CD4-positive, CD25-positive, alpha-beta regulatory T cell (primary cell): ENCODE measurements around the gene FUT6. TPM values are rescaled to one million over a fixed set of nuclear protein-coding genes. Genes with fewer than 3 reads are reported as not detected.

Experiments used
- ATAC-seq, 2 donors: fragments of 150-1000 bp; cut with Tn5 transposase; one replicate each; pipeline ENCODE4 v1.10.0; 2021; ENCODE audit warnings: low read depth in 2 of 2, moderate number of reproducible peaks in 2 of 2, moderate library complexity in 1 of 2
- DNase-seq, 3 donors: peaks; one replicate each; pipeline versions ENCODE4 v3.0.0 to v3.0.0-alpha.2; 2012 to 2022; ENCODE audit warnings: mixed read lengths in 1 of 3
- H3K27ac ChIP-seq: one replicate; pipeline ENCODE4 v1.7.0; 2013; ENCODE audit warnings: mild to moderate bottlenecking, low read length; ENCODE audit not compliant: insufficient read depth, poor library complexity, severe bottlenecking
- H3K27me3 ChIP-seq: one replicate; pipeline ENCODE4 v1.7.0; 2013; ENCODE audit warnings: low read length; ENCODE audit not compliant: control insufficient read depth, insufficient read depth
- H3K36me3 ChIP-seq: one replicate; pipeline ENCODE4 v1.7.0; 2013; ENCODE audit warnings: mild to moderate bottlenecking, low read length, moderate library complexity; ENCODE audit not compliant: control insufficient read depth, insufficient read depth
- H3K4me1 ChIP-seq: 2 replicates; pipeline ENCODE4 v1.7.0; 2013; ENCODE audit warnings: mild to moderate bottlenecking, low read length; ENCODE audit not compliant: insufficient read depth, control insufficient read depth, poor library complexity, severe bottlenecking
- H3K4me3 ChIP-seq: one replicate; pipeline ENCODE4 v1.7.0; 2013; ENCODE audit warnings: low read depth, mild to moderate bottlenecking, low read length, moderate library complexity
- H3K9me3 ChIP-seq, 2 experiments: 1 replicate in 1 of 2; 2 replicates in 1 of 2; pipeline ENCODE4 v1.7.0; 2013; ENCODE audit warnings: low read length in 2 of 2, mild to moderate bottlenecking in 1 of 2, moderate library complexity in 1 of 2; ENCODE audit not compliant: control insufficient read depth in 2 of 2
- H3K27ac Mint-ChIP-seq, 3 donors: one replicate each; pipeline ENCODE4 v1.8.0; 2020 to 2022; ENCODE audit warnings: mild to moderate bottlenecking in 3 of 3, mixed read lengths in 3 of 3, moderate library complexity in 2 of 3
- H3K27me3 Mint-ChIP-seq: one replicate; pipeline ENCODE4 v1.8.0; 2022; ENCODE audit warnings: mild to moderate bottlenecking, mixed read lengths
- H3K36me3 Mint-ChIP-seq: one replicate; pipeline ENCODE4 v1.8.0; 2020; ENCODE audit warnings: mixed read lengths
- H3K4me1 Mint-ChIP-seq, 4 donors: one replicate each; pipeline ENCODE4 v1.8.0; 2020 to 2022; ENCODE audit warnings: mixed read lengths in 4 of 4, mild to moderate bottlenecking in 1 of 4
- H3K4me3 Mint-ChIP-seq, 4 donors: one replicate each; pipeline ENCODE4 v1.8.0; 2020 to 2022; ENCODE audit warnings: mild to moderate bottlenecking in 4 of 4, mixed read lengths in 4 of 4, moderate library complexity in 3 of 4
- H3K9me3 Mint-ChIP-seq, 7 donors: one replicate each; pipeline ENCODE4 v1.8.0; 2020 to 2022; ENCODE audit warnings: mixed read lengths in 7 of 7, mild to moderate bottlenecking in 3 of 7, moderate library complexity in 2 of 7
- polyA plus RNA-seq, 4 donors: library from polyadenylated mRNA; unstranded; fragments of 300-500 nt; fragmentation: Illumina TruSeq; gene quantifications; one replicate each; pipeline ENCODE4 v1.2.3, GENCODE V29; 2021
- total RNA-seq: library from RNA; stranded (reverse); gene quantifications from one replicate; pipeline ENCODE4 v1.2.3, GENCODE V29; 2022

Gene FUT6
- total and polyA plus RNA-seq, 5 donors from 2014 or later: not detected

DNA sequence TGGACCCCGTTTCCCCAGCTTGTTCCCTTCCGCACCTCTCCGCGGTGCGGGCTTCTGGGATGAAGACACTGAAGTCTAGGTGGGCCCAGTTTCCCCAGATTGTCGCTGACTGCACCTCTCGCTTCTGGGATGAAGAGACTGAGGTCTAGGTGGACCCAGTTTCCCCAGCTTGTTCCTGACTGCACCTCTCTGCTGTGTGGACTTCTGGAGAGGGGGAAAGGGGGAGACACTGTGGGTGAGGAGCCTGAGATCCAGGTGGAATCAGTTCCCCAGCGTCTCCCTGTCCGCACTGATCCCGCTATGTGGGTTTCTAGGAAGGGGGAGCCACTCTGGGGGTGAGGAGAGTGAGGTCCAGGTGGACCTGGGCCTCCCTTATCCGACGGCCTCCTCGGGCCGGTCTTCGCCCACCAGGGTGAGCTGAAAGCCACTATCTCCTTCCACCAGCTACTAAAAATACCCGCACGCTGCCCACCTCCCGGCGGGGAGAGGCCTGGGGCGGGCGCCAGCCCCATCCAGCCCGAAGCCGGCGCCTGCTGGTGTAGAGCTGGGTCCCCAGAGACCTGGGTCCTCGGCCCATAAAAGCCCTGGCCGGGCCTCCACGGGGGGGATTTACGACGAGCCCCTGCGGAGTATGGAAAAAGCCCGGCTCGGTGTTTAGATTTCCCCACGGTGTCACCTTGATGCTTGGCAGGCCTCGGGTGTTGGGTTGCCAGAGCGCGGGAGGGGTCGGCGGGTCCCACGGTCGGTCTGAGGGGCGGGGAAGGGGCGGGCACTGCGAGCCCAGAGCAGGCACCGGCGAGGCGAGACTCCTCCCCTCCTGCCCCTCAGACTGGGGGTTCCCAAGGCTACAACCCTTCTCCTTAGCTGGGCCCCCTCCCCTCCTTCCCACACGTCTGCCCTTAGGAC is 10.6 kb downstream of the FUT6 start:
- H3K36me3 ChIP-seq: no peaks in the 10 kb centered on the region
- peak in 1 of 3 donors; percentile 8 for DNase-seq
- H3K9me3 ChIP-seq: no peaks in the 10 kb centered on the region
- H3K27me3 ChIP-seq: no peaks in the 10 kb centered on the region
- peak overlapping the region; percentile 63 for H3K27ac ChIP-seq
- Mint-ChIP-seq H3K4me3 (peak overlapping the region; percentile 88 to 96 (median 96)), H3K4me1 (peaks cover 0 to 13% (median 4%) of the 10 kb centered on the region in 4 donors), H3K27ac (peak overlapping the region; percentile 93 to 98 (median 95)), H3K9me3 (peaks cover 0 to 3% (median 0%) of the 10 kb centered on the region in 7 donors), H3K27me3 (peaks cover 2% of the 10 kb centered on the region), H3K36me3 (no peaks in the 10 kb centered on the region)
- ATAC-seq: no peak
- H3K4me3 ChIP-seq: peak overlapping the region; percentile 56
- H3K4me1 ChIP-seq: peaks cover 15% of the 10 kb centered on the region

DNA sequence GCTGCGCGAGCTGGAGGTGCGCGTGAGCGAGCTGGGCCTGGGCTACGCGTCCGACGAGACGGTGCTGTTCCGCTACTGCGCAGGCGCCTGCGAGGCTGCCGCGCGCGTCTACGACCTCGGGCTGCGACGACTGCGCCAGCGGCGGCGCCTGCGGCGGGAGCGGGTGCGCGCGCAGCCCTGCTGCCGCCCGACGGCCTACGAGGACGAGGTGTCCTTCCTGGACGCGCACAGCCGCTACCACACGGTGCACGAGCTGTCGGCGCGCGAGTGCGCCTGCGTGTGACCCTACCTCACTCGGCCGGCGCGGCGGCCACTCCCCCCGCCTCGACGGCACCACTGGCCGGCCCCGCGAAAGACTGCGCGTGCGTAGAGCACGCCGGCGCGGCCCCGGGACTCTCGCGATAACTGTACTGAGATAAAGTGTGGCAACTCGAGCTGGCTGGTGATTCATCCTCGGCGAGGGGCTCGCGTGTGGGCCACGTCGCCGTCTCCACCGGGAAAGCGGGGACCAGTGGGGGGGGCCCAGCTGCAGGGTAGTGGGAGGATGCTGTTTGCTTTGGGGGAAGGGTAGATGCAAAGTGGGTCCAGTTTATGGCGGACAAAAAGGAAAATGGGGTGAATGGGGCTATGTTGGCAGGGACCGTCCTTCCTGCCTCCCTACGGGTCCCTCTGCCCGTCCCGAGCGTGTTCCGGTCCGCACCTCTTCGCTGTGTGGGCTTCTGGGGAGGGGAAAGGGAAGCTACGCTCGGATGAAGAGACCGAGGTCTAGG is 11.4 kb downstream of the FUT6 start:
- Histone ChIP-seq H3K4me1 (peaks cover 15% of the 10 kb centered on the region), H3K36me3 (no peaks in the 10 kb centered on the region), H3K9me3 (no peaks in the 10 kb centered on the region), H3K4me3 (peak overlapping the region; percentile 56), H3K27me3 (no peaks in the 10 kb centered on the region), H3K27ac (peak overlapping the region; percentile 63)
- DNase-seq (peak; percentile 87 to 91 (median 89)), ATAC-seq (peak; percentile 69 to 74)
- Mint-ChIP-seq H3K27ac (peak overlapping the region; percentile 93 to 98 (median 95)), H3K36me3 (no peaks in the 10 kb centered on the region), H3K4me3 (peak overlapping the region; percentile 88 to 96 (median 96)), H3K9me3 (peaks cover 0 to 6% (median 0%) of the 10 kb centered on the region in 7 donors), H3K4me1 (peaks cover 0 to 13% (median 4%) of the 10 kb centered on the region in 4 donors), H3K27me3 (no peaks in the 10 kb centered on the region)

DNA sequence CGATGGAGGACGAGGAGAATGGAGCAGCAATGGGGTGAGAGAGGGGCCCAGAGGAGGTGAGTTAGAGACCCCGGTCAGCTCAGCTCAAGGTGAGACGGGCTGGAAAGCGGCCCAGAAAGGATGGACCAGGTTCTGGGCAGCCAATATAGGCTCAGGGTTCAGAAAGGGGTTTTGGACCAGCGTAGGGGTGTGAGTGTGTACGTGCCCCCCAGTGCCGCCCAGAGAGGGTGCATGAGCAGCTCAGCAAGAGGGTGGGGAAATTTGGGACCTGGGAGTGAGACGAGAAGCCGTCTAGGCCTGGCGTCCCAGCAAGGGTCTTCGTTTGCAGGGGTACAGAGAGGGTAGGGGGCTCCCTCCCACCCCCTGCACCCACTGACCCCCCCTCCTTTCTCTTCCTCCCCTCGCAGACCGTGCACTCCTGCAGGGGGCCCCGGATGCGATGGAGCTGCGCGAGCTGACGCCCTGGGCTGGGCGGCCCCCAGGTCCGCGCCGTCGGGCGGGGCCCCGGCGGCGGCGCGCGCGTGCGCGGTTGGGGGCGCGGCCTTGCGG is 12.1 kb downstream of the FUT6 start:
- Mint-ChIP-seq H3K9me3 (peaks cover 0 to 5% (median 0%) of the 10 kb centered on the region in 7 donors), H3K36me3 (no peaks in the 10 kb centered on the region), H3K4me1 (peaks cover 0 to 13% (median 4%) of the 10 kb centered on the region in 4 donors), H3K27ac (peak overlapping the region; percentile 79 to 93 (median 92)), H3K27me3 (no peaks in the 10 kb centered on the region), H3K4me3 (peak overlapping the region; percentile 85 to 92 (median 87))
- ATAC-seq (no peak), DNase-seq (no peak)
- Histone ChIP-seq H3K27ac (peak overlapping the region; percentile 23), H3K4me1 (peaks cover 15% of the 10 kb centered on the region), H3K27me3 (no peaks in the 10 kb centered on the region), H3K9me3 (no peaks in the 10 kb centered on the region), H3K4me3 (no peak overlapping the region), H3K36me3 (no peaks in the 10 kb centered on the region)

DNA sequence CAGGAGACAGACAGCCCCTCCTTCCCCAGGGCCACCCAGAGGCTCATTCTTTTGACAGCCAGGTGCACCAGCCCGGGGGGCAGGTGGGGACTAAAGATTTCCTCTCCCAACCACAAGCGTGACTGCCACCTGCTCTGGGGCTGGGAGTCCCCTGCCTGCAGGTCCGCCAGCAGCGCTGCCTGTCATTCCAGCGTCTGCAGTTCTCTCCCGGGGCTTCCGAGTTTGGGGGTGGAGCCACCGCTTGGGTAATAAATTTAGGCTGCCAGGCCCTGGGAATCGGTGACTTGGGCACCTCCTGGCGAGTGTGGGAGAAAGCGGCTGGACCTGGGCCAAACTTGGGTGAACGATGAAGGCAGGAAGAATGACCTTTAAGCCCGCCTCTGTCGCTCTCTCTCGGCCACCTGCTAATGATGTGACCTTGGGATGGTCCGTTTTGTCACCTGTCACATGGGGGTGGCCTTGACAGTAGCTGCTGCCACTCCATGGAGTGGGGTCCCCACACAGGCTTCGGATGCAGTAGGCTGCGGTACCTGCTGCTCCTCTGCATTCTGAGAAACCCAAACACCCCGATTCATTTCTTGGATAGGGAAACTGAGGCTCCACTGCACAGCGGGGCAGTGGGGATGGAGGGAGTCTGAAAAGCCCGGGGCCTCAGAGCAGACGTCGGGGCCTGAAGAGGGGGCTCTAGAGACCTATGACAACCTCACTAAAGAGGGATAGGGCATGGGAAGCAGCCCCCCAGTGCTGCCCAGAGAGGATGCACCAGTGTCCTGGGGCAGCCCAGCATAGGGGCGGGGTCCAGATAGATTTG is 12.8 kb downstream of the FUT6 start:
- H3K4me1 Mint-ChIP-seq: peaks cover 0 to 13% (median 4%) of the 10 kb centered on the region in 4 donors
- H3K9me3 ChIP-seq: no peaks in the 10 kb centered on the region
- ATAC-seq: no peak
- DNase-seq: peak in 1 of 3 donors; percentile 21
- H3K4me3 Mint-ChIP-seq: peak overlapping the region; percentile 85 to 92 (median 87)
- H3K27me3 Mint-ChIP-seq: no peaks in the 10 kb centered on the region
- H3K27ac Mint-ChIP-seq: peak overlapping the region; percentile 79 to 93 (median 92)
- H3K36me3 Mint-ChIP-seq: no peaks in the 10 kb centered on the region
- H3K4me3 ChIP-seq: no peak overlapping the region
- H3K27ac ChIP-seq: no peak overlapping the region
- no peaks in the 10 kb centered on the region for H3K27me3 ChIP-seq
- H3K9me3 Mint-ChIP-seq: peaks cover 0 to 5% (median 0%) of the 10 kb centered on the region in 7 donors
- peaks cover 15% of the 10 kb centered on the region for H3K4me1 ChIP-seq
- no peaks in the 10 kb centered on the region for H3K36me3 ChIP-seq

DNA sequence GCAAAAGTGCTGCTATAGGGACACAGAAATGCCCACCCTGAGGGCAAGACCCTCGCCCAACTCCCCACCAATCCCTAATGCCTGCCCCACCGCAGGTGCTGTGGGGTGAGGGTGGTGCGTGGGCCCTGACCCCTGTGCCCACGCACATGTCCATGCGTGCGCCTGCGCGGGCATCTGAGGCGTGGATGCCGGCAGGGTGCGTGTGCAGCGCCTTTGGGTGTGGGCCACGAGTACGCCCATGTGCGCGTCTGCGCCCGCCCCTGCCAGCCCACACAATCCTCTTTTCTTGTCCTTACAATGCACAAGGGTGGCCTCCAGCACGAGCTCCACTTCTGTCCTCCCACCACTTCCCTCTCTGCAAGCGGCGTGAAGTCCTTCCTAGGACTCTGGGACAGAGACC is 14.3 kb downstream of the FUT6 start:
- no peak for DNase-seq

DNA sequence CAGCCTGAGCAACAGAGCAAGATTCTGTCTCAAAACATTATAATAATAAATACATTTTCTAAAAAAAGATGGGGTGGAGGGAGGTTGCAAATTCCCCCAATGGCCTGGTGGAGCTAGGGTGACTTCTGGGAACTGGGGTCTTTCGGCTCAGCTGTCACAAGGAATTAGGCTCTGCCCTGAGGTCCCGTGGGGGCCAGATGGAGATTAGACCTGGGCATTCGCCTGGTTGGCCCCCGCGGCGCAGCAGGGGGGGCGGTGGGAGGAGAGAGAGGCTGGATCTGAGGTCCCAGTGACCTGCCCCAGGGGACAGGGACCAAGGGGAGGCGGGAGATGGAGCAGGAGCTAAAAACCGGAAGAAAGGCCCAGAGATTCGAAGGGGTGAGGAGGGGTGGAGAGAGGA is 14.8 kb downstream of the FUT6 start:
- H3K27ac Mint-ChIP-seq: no peak overlapping the region
- no peak for ATAC-seq
- H3K4me1 ChIP-seq: peaks cover 15% of the 10 kb centered on the region
- H3K36me3 Mint-ChIP-seq: no peaks in the 10 kb centered on the region
- DNase-seq: no peak
- H3K27me3 Mint-ChIP-seq: peaks cover 4% of the 10 kb centered on the region
- H3K36me3 ChIP-seq: no peaks in the 10 kb centered on the region
- no peak overlapping the region for H3K4me3 ChIP-seq
- peaks cover 0 to 13% (median 4%) of the 10 kb centered on the region in 4 donors for H3K4me1 Mint-ChIP-seq
- no peaks in the 10 kb centered on the region for H3K27me3 ChIP-seq
- H3K9me3 Mint-ChIP-seq: peaks cover 0 to 5% (median 2%) of the 10 kb centered on the region in 7 donors
- H3K27ac ChIP-seq: no peak overlapping the region
- H3K9me3 ChIP-seq: no peaks in the 10 kb centered on the region
- no peak overlapping the region for H3K4me3 Mint-ChIP-seq

More for the DNA sequence above, 14.3 kb downstream of the FUT6 start:
- Histone ChIP-seq H3K4me1 (peaks cover 15% of the 10 kb centered on the region), H3K9me3 (no peaks in the 10 kb centered on the region), H3K36me3 (no peaks in the 10 kb centered on the region), H3K4me3 (no peak overlapping the region), H3K27me3 (no peaks in the 10 kb centered on the region), H3K27ac (no peak overlapping the region)
- H3K27me3 Mint-ChIP-seq: peaks cover 4% of the 10 kb centered on the region
- H3K9me3 Mint-ChIP-seq: peaks cover 0 to 5% (median 2%) of the 10 kb centered on the region in 7 donors
- peaks cover 0 to 13% (median 4%) of the 10 kb centered on the region in 4 donors for H3K4me1 Mint-ChIP-seq
- ATAC-seq: no peak
- peak overlapping the region in 1 of 4 donors; percentile 70 for H3K4me3 Mint-ChIP-seq
- no peaks in the 10 kb centered on the region for H3K36me3 Mint-ChIP-seq
- H3K27ac Mint-ChIP-seq: no peak overlapping the region
